SK-MEL-5 (cell line): ENCODE measurements around the gene SPINK5. TPM values are rescaled to one million over a fixed set of nuclear protein-coding genes. Genes with fewer than 3 reads are reported as not detected.

Experiments used
- DNase-seq: peaks from one replicate; pipeline ENCODE4 v3.0.0-alpha.2; 2016; ENCODE audit warnings: low read depth, low spot score
- in situ Hi-C: cut with HindIII; loops from 2 replicates; pipeline ENCODE4 v1.10.0; 2016; ENCODE audit warnings: low sequenced_read_pairs, high pct_unique_total_duplicates, low pct_unique_long_range_greater_than_20kb
- total RNA-seq: library from RNA; depleted of rRNA; stranded (reverse); fragments of >200 nt; shearing (Covaris generic); gene quantifications from 2 replicates; pipeline ENCODE4 v1.2.3, GENCODE V29; 2014; rRNA removed

Gene SPINK5
- total RNA-seq, 1 experiment from 2014 or later = 0.13 TPM

GRCh38 chr5:148152781-148153180 lies 89.0 kb downstream of the SPINK5 start:
- DNase-seq = no peak
- in situ Hi-C loops = no loop called here

- in situ Hi-C loops = no loop called here
- no peak for DNase-seq
Measured at GRCh38 chr5:148156609-148157008, 92.8 kb downstream of the SPINK5 start.

GRCh38 chr5:148162038-148162437 lies 98.3 kb downstream of the SPINK5 start:
- DNase-seq = no peak
- in situ Hi-C loops = no loop called here

- DNase-seq = no peak
- in situ Hi-C loops = no loop called here
Measured at GRCh38 chr5:148163345-148163744, 99.6 kb downstream of the SPINK5 start.

GRCh38 chr5:148166550-148167283 lies 102.9 kb downstream of the SPINK5 start:
- no peak for DNase-seq
- in situ Hi-C loops = no loop called here

GRCh38 chr5:148168246-148168645 lies 104.5 kb downstream of the SPINK5 start, which contains the start of gene SPINK14:
SPINK14 (plus strand) TSS chr5:148168546; CDS start chr5:148169733, 1,187 bp downstream.
- in situ Hi-C loops = no loop called here
- DNase-seq = no peak

GRCh38 chr5:148172377-148172776 lies 108.6 kb downstream of the SPINK5 start:
- in situ Hi-C loops = no loop called here
- no peak for DNase-seq

GRCh38 chr5:148176480-148176879 lies 112.7 kb downstream of the SPINK5 start:
- DNase-seq = no peak
- in situ Hi-C loops = no loop called here

GRCh38 chr5:148177207-148177606 lies 113.4 kb downstream of the SPINK5 start:
- in situ Hi-C loops = no loop called here
- DNase-seq = no peak

- in situ Hi-C loops = no loop called here
- DNase-seq = peak; percentile 75
Measured at GRCh38 chr5:148179234-148179824, 115.5 kb downstream of the SPINK5 start.

- no peak for DNase-seq
- in situ Hi-C loops = no loop called here
Measured at GRCh38 chr5:148186248-148187003, 122.6 kb downstream of the SPINK5 start.

Other genes starting within 250 kb of the SPINK5 start
- 12.1 and 13.5 TPM in 2 replicates for gene SPINK1, start 232.3 kb upstream of the SPINK5 start, total RNA-seq
- not detected in 2 replicates for gene SCGB3A2, start 185.3 kb upstream of the SPINK5 start, total RNA-seq
- not detected in 2 replicates for gene C5orf46, start 157.4 kb upstream of the SPINK5 start, total RNA-seq
- gene SPINK14, start 104.6 kb downstream of the SPINK5 start, total RNA-seq = not detected in 2 replicates
- gene SPINK6, start 139.1 kb downstream of the SPINK5 start, total RNA-seq = 0.61 TPM in 1 of 2 replicates, not detected in the other
- gene MARCOL, start 174.5 kb downstream of the SPINK5 start, total RNA-seq = 0.16 TPM in 1 of 2 replicates, not detected in the other
- gene SPINK13, start 204.8 kb downstream of the SPINK5 start, total RNA-seq = 0.50 TPM in 1 of 2 replicates, not detected in the other
- gene SPINK7, start 248.4 kb downstream of the SPINK5 start, total RNA-seq = not detected in 2 replicates